Progenitor cell of endocrine pancreas (in vitro differentiated cells): ENCODE measurements around the gene MAN2A1. TPM values are rescaled to one million over a fixed set of nuclear protein-coding genes. Genes with fewer than 3 reads are reported as not detected.

Experiments
- DNase-seq: peaks from one replicate; pipeline ENCODE4 v3.0.0; 2021; ENCODE audit warnings: low spot score; ENCODE audit not compliant: unreplicated experiment
- H3K27ac Mint-ChIP-seq: 2 replicates; pipeline ENCODE4 v1.8.0; 2021; ENCODE audit warnings: mild to moderate bottlenecking, moderate library complexity, mixed read lengths
- H3K27me3 Mint-ChIP-seq: 2 replicates; pipeline ENCODE4 v1.8.0; 2021; ENCODE audit warnings: mixed read lengths
- H3K36me3 Mint-ChIP-seq: 2 replicates; pipeline ENCODE4 v1.8.0; 2022; ENCODE audit warnings: mixed read lengths; ENCODE audit not compliant: insufficient read depth
- H3K4me1 Mint-ChIP-seq: 2 replicates; pipeline ENCODE4 v1.8.0; 2021; ENCODE audit warnings: low read depth, mixed read lengths
- H3K4me3 Mint-ChIP-seq: 2 replicates; pipeline ENCODE4 v1.8.0; 2021; ENCODE audit warnings: low read depth, mild to moderate bottlenecking, moderate library complexity, mixed read lengths
- H3K9me3 Mint-ChIP-seq: 2 replicates; pipeline ENCODE4 v1.8.0; 2021; ENCODE audit warnings: low read depth, mixed read lengths
- total RNA-seq: library from RNA; stranded (reverse); gene quantifications from 2 replicates; pipeline ENCODE4 v1.2.1, GENCODE V29; 2021
- TF ChIP-seq, protein P1 (sequence below): fragments of 200-600 bp; sonication (generic); IDR thresholded peaks from one replicate; pipeline ENCODE4 v1.5.0; 2021; ENCODE audit warnings: antibody characterized with exemption, mild to moderate bottlenecking; ENCODE audit not compliant: unreplicated experiment

The MAN2A1 gene
- total RNA-seq, 1 donor from 2014 or later = 41.9 TPM

DNA sequence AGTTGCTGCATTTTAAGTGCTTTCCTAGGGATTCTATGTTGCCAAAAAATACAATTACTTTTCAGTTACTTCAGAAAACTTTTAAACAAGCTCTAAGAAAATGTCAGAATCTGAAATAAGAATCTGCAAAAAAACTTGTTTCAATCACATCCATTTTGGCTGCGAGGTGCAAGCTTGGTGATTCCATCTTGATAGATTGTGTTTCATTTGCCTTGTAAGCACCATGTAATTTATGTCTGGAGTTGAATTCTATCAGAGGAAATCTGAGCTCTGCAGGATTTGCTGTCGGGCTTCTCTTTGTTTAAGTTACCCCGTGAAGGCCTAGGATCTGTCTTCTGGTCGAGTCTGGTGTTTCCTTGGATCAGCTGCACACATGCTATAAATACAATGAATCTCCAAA lies 40.4 kb upstream of the MAN2A1 start:
- peaks cover 3% of the 10 kb centered on the region for H3K4me1 Mint-ChIP-seq
- H3K9me3 Mint-ChIP-seq = no peaks in the 10 kb centered on the region
- no peak overlapping the region for H3K4me3 Mint-ChIP-seq
- no peaks in the 10 kb centered on the region for H3K36me3 Mint-ChIP-seq
- DNase-seq = no peak
- no peak overlapping the region for H3K27ac Mint-ChIP-seq
- H3K27me3 Mint-ChIP-seq = peaks cover 3% of the 10 kb centered on the region
- TF ChIP-seq, protein P1, sequence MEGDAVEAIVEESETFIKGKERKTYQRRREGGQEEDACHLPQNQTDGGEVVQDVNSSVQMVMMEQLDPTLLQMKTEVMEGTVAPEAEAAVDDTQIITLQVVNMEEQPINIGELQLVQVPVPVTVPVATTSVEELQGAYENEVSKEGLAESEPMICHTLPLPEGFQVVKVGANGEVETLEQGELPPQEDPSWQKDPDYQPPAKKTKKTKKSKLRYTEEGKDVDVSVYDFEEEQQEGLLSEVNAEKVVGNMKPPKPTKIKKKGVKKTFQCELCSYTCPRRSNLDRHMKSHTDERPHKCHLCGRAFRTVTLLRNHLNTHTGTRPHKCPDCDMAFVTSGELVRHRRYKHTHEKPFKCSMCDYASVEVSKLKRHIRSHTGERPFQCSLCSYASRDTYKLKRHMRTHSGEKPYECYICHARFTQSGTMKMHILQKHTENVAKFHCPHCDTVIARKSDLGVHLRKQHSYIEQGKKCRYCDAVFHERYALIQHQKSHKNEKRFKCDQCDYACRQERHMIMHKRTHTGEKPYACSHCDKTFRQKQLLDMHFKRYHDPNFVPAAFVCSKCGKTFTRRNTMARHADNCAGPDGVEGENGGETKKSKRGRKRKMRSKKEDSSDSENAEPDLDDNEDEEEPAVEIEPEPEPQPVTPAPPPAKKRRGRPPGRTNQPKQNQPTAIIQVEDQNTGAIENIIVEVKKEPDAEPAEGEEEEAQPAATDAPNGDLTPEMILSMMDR = no peak

DNA sequence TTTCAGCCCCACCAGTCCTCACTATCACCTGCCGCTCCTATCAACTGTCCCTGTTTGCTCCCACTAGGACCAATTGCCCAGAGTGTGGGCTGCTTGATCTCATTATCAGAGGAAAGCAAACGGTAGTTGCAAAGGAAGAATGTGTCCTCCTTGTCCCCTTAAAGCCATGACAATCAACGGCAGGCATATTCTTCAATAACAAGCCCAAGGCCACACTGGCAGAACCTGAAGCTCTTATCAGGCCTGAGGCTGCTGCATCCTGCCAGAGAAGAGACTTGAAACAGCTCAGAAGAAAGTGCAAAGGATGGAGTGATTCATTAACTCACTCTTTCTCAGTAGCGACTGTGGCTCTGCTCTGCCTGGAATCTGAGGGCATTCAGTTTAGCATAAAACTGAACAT lies 39.2 kb upstream of the MAN2A1 start:
- H3K36me3 Mint-ChIP-seq = no peaks in the 10 kb centered on the region
- peak overlapping the region; percentile 38 for H3K27ac Mint-ChIP-seq
- peaks cover 3% of the 10 kb centered on the region for H3K27me3 Mint-ChIP-seq
- TF ChIP-seq, protein P1 = no peak
- peaks cover 3% of the 10 kb centered on the region for H3K4me1 Mint-ChIP-seq
- H3K4me3 Mint-ChIP-seq = no peak overlapping the region
- DNase-seq = no peak
- H3K9me3 Mint-ChIP-seq = no peaks in the 10 kb centered on the region

DNA sequence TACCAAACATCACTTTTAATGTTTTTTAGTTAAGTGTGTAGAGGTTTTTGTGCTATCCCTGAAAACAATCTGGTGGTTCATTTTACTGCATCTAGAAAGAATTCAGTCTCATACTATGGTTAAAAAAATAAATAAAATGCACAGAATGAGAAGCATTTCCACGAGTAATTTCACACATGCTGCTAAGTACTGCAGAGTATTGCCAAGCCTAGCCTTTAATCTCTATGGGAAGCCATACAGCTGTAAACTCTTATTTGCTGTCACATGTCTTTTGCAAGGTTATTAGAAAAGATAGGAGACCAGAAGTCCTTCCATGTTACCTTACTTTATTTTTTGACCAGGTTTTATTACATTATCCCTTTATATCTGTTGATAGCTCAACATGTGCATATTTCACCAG lies 37.6 kb upstream of the MAN2A1 start:
- peaks cover 3% of the 10 kb centered on the region for H3K4me1 Mint-ChIP-seq
- H3K27ac Mint-ChIP-seq = no peak overlapping the region
- no peak overlapping the region for H3K4me3 Mint-ChIP-seq
- no peaks in the 10 kb centered on the region for H3K9me3 Mint-ChIP-seq
- H3K27me3 Mint-ChIP-seq = peaks cover 3% of the 10 kb centered on the region
- no peak for DNase-seq
- TF ChIP-seq, protein P1 = no peak
- no peaks in the 10 kb centered on the region for H3K36me3 Mint-ChIP-seq

DNA sequence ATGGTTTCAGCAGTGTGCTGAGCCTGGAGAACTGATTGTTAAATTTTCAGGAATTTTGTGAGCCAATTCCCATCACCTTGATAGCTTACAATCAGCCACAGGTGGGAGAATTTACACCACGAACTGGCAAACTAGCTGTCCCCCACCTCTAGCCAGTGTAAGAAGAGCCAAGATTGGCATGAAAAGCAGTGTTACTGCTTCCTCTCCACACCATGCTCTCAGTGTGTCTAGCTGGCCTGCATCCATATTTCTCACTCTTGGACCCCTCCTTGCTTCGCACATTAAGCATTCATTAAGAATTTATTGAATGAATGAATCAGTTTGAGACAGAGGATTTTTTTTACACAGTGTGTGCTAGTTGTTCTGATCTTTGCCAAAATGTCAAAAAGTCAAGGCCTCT lies 36.7 kb upstream of the MAN2A1 start:
- TF ChIP-seq, protein P1 = no peak
- no peak for DNase-seq
- H3K27me3 Mint-ChIP-seq = peaks cover 3% of the 10 kb centered on the region
- no peaks in the 10 kb centered on the region for H3K36me3 Mint-ChIP-seq
- no peak overlapping the region for H3K4me3 Mint-ChIP-seq
- H3K27ac Mint-ChIP-seq = no peak overlapping the region
- H3K9me3 Mint-ChIP-seq = no peaks in the 10 kb centered on the region
- H3K4me1 Mint-ChIP-seq = peaks cover 3% of the 10 kb centered on the region

DNA sequence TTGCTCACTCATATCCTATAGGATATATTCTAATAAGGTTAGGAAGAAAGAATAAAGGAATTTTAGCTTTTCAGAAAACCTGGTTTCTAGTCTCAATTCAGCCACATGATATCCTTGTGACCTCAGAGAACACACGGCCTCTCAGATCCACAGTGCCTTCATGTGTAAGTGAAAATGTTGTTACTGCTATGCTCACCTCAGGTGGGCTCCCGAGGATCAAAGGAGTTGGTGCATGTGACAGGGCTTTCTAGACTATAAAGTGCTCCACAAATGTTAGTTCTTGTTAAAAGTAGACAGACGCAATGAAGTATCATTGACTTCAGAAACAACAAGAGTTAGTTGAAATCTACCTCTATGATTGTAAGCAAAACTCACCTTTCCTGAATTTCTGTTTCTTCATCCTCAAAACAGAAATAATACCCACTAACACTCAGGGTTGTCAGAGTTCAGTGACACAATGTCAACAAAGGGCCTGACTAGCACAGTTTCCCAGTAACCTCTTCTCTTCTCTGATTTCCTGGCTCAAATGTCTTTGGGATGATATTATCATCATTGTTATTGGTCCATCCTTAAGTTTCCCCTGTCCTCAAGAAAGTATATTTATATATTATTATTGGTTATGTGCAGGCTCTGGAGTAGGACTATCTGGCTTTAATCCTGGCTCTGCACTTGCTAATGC lies 36.0 kb upstream of the MAN2A1 start:
- DNase-seq = no peak
- Mint-ChIP-seq H3K4me1 (peaks cover 3% of the 10 kb centered on the region), H3K9me3 (no peaks in the 10 kb centered on the region), H3K36me3 (no peaks in the 10 kb centered on the region), H3K27me3 (peaks cover 3% of the 10 kb centered on the region), H3K4me3 (no peak overlapping the region), H3K27ac (no peak overlapping the region)
- TF ChIP-seq, protein P1 = no peak
